Lung (tissue), 12 donors: ENCODE measurements around the gene GGCX. TPM values are rescaled to one million over a fixed set of nuclear protein-coding genes. Genes with fewer than 3 reads are reported as not detected.

ENCODE experiments used
- ATAC-seq: fragments of 200-7000 bp; cut with Tn5 transposase; one replicate; pipeline ENCODE4 v1.9.1; 2020; ENCODE audit warnings: moderate number of reproducible peaks; ENCODE audit not compliant: insufficient read depth, low FRiP score
- DNase-seq, 3 donors: peaks; one replicate each; pipeline ENCODE4 v3.0.0-alpha.2; 2013 to 2017
- H3K27ac ChIP-seq, 2 donors: one replicate each; pipeline ENCODE4 v1.5.1; 2013; ENCODE audit warnings: mild to moderate bottlenecking in 2 of 2, moderate library complexity in 2 of 2, control low read depth in 1 of 2, inconsistent platforms in 1 of 2, low read depth in 1 of 2, low read length in 1 of 2
- H3K27me3 ChIP-seq, 3 donors: one replicate each; pipeline ENCODE4 v1.5.1; 2013; ENCODE audit warnings: low read length in 2 of 3; ENCODE audit not compliant: control insufficient read depth in 3 of 3, insufficient read depth in 3 of 3
- H3K36me3 ChIP-seq, 4 donors: one replicate each; pipeline ENCODE4 v1.5.1; 2013; ENCODE audit warnings: low read length in 4 of 4, mild to moderate bottlenecking in 1 of 4, moderate library complexity in 1 of 4; ENCODE audit not compliant: control insufficient read depth in 4 of 4, insufficient read depth in 4 of 4
- H3K4me1 ChIP-seq, 5 donors: one replicate each; pipeline ENCODE4 v1.5.1; 2013; ENCODE audit warnings: low read length in 5 of 5, mild to moderate bottlenecking in 2 of 5, moderate library complexity in 1 of 5; ENCODE audit not compliant: control insufficient read depth in 5 of 5, insufficient read depth in 5 of 5
- H3K4me3 ChIP-seq: one replicate; pipeline ENCODE4 v1.5.1; 2013; ENCODE audit warnings: mild to moderate bottlenecking, control low read depth, moderate library complexity
- H3K9ac ChIP-seq, 2 donors: one replicate each; pipeline ENCODE4 v1.5.1; 2013; ENCODE audit warnings: low read length in 2 of 2, control low read depth in 1 of 2; ENCODE audit not compliant: insufficient read depth in 1 of 2
- H3K9me3 ChIP-seq, 4 donors: one replicate each; pipeline ENCODE4 v1.5.1; 2013; ENCODE audit warnings: low read length in 3 of 4, mild to moderate bottlenecking in 1 of 4, moderate library complexity in 1 of 4; ENCODE audit not compliant: control insufficient read depth in 4 of 4, insufficient read depth in 3 of 4
- CTCF ChIP-seq: IDR thresholded peaks from 2 replicates; pipeline ENCODE4 v1.5.1; 2012; ENCODE audit warnings: mild to moderate bottlenecking; ENCODE audit errors: control extremely low read depth, extremely low read depth
- WGBS, 2 donors: extraction: QIAGEN DNeasy Blood & Tissue Kit; methylation state at CpG; one replicate each; pipeline ENCODE4 v1.1.7; 2013; 5-methylcytosine and 5-hydroxymethylcytosine counted together
- polyA plus RNA-seq, 2 donors: library from polyadenylated mRNA; stranded (reverse); fragments of 200-250 nt; gene quantifications; one replicate each; pipeline ENCODE4 v1.2.1, GENCODE V29; 2013
- total RNA-seq, 2 donors: library from RNA; depleted of rRNA in 1 of 2; stranded (reverse); fragments of >200 nt in 1 of 2; gene quantifications; one replicate each; pipeline ENCODE4 v1.2.1, GENCODE V29; 2014 to 2021
- donor health status: control.
- donor health status: control.
- donor health status: Bipolar disorder and iron deficiency.
- donor health status: healthy.
- donor health status: DM: yes; HTN: yes; CAD: no.

The GGCX gene
- total and polyA plus RNA-seq, 4 donors, result 21.8 to 69.2 (median 44.8) TPM

GRCh38 chr2:85597241-85597640 is 35.9 kb upstream of the GGCX start:
- Histone ChIP-seq H3K9ac (no peak overlapping the region), H3K27ac (no peak overlapping the region), H3K4me1 (peaks cover 6 to 25% (median 18%) of the 10 kb centered on the region in 5 donors), H3K36me3 (peaks cover 0 to 36% (median 12%) of the 10 kb centered on the region in 4 donors), H3K27me3 (no peaks in the 10 kb centered on the region), H3K9me3 (no peaks in the 10 kb centered on the region), H3K4me3 (no peak overlapping the region)
- ATAC-seq (no peak), DNase-seq (no peak)
- WGBS, 2 donors, result 85 to 92% methylated on average over 5 of the region's 5 CpGs
- no peak for TF ChIP-seq CTCF

GRCh38 chr2:85596486-85597143 is 35.3 kb upstream of the GGCX start:
- Histone ChIP-seq H3K27ac (no peak overlapping the region), H3K9me3 (no peaks in the 10 kb centered on the region), H3K4me3 (no peak overlapping the region), H3K9ac (peak overlapping the region; percentile 63 to 88), H3K27me3 (no peaks in the 10 kb centered on the region), H3K4me1 (peaks cover 9 to 21% (median 17%) of the 10 kb centered on the region in 5 donors), H3K36me3 (peaks cover 0 to 37% (median 12%) of the 10 kb centered on the region in 4 donors)
- ATAC-seq (no peak), DNase-seq (no peak)
- 67 to 72% methylated on average over 3 of the region's 3 CpGs for WGBS, 2 donors
- no peak for TF ChIP-seq CTCF

- peaks cover 9 to 22% (median 17%) of the 10 kb centered on the region in 5 donors for H3K4me1 ChIP-seq
- H3K9me3 ChIP-seq, result no peaks in the 10 kb centered on the region
- peaks cover 0 to 39% (median 12%) of the 10 kb centered on the region in 4 donors for H3K36me3 ChIP-seq
- H3K4me3 ChIP-seq, result peak overlapping the region; percentile 77
- H3K27me3 ChIP-seq, result no peaks in the 10 kb centered on the region
- DNase-seq (no peak), ATAC-seq (no peak)
- no peak for TF ChIP-seq CTCF
- peak overlapping the region; percentile 63 to 88 for H3K9ac ChIP-seq
- WGBS, 2 donors, result 2 to 3% methylated on average over 10 of the region's 10 CpGs
- peak overlapping the region; percentile 86 to 89 for H3K27ac ChIP-seq
These were observed 34.7 kb upstream of the GGCX start for GRCh38 chr2:85596026-85596333.
